Sigmoid colon (tissue), 7 donors: ENCODE data around the gene SPTBN1. TPM values are rescaled to one million over a fixed set of nuclear protein-coding genes. Genes with fewer than 3 reads are reported as not detected.
A peak's percentile ranks its signal among the peaks of the same experiment; 100 is the strongest.

Experiments used
- DNase-seq: peaks from one replicate; pipeline ENCODE4 v3.0.0-alpha.2; 2019
- H3K27ac ChIP-seq, 4 donors: fragments of 200-600 bp; sonication (generic); one replicate each; pipeline ENCODE4 v1.5.1; 2016 to 2019; ENCODE audit warnings: mild to moderate bottlenecking in 1 of 4
- H3K27me3 ChIP-seq, 3 donors: fragments of 200-600 bp; sonication (generic); one replicate each; pipeline ENCODE4 v1.5.1; 2019; ENCODE audit warnings: mild to moderate bottlenecking in 1 of 3
- H3K36me3 ChIP-seq, 4 donors: fragments of 200-600 bp; sonication (generic); one replicate each; pipeline ENCODE4 v1.5.1; 2016 to 2019
- H3K4me1 ChIP-seq, 4 donors: fragments of 200-600 bp; sonication (generic); one replicate each; pipeline ENCODE4 v1.5.1; 2017 to 2019
- H3K4me3 ChIP-seq, 4 donors: fragments of 200-600 bp; sonication (generic); one replicate each; pipeline ENCODE4 v1.5.1; 2017 to 2019; ENCODE audit warnings: mild to moderate bottlenecking in 2 of 4, moderate library complexity in 1 of 4
- H3K9me3 ChIP-seq, 4 donors: fragments of 200-600 bp in 3 of 4; sonication (generic) in 3 of 4; one replicate each; pipeline versions ENCODE4 v1.5.1 to v1.6.1; 2013 to 2019
- CTCF ChIP-seq, 4 experiments: fragments of 450-650 bp in 3 of 4; fragments of 200-600 bp in 1 of 4; IDR thresholded peaks; one replicate each; pipeline ENCODE4 v1.5.1; 2016 to 2019; ENCODE audit warnings: antibody characterized with exemption in 4 of 4, mild to moderate bottlenecking in 3 of 4, moderate library complexity in 2 of 4
- EP300 ChIP-seq, 4 donors: sonication (generic); formaldehyde crosslinking; IDR thresholded peaks; one replicate each; pipeline ENCODE4 v1.6.1; 2017; ENCODE audit warnings: antibody characterized with exemption in 4 of 4
- POLR2A ChIP-seq, 2 donors: fragments of 450-650 bp; IDR thresholded peaks; one replicate each; pipeline ENCODE4 v1.6.1; 2016; ENCODE audit warnings: antibody characterized with exemption in 2 of 2, mild to moderate bottlenecking in 2 of 2, moderate library complexity in 2 of 2
- POLR2AphosphoS5 ChIP-seq, 4 donors: sonication (generic); formaldehyde crosslinking; IDR thresholded peaks; one replicate each; pipeline ENCODE4 v1.6.1; 2017; ENCODE audit warnings: antibody characterized with exemption in 4 of 4
- WGBS, 2 donors: extraction: QIAGEN DNeasy Blood & Tissue Kit; methylation state at CpG; one replicate each; pipeline ENCODE4 v1.1.7; 2013; 5-methylcytosine and 5-hydroxymethylcytosine counted together
- intact Hi-C: fragments of 100-400 bp; cut with DNase I; formaldehyde crosslinking; loops from one replicate; pipeline ENCODE4 v1.15.1; 2023
- polyA plus RNA-seq, 3 donors: library from polyadenylated mRNA; stranded (reverse); fragments of 200-250 nt; gene quantifications; one replicate each; pipeline ENCODE4 v1.2.3, GENCODE V29; 2013
- total RNA-seq, 4 donors: library from RNA; depleted of rRNA; stranded (reverse); fragments of >200 nt; gene quantifications; one replicate each; pipeline ENCODE4 v1.1.0, GENCODE V29; 2016
- donor health status: healthy with polysubstance abuse.
- donor health status: Bipolar disorder and iron deficiency.
- donor health status: healthy.

SPTBN1 gene
- total and polyA plus RNA-seq, 7 donors = 23.1 to 273 (median 169) TPM

DNA sequence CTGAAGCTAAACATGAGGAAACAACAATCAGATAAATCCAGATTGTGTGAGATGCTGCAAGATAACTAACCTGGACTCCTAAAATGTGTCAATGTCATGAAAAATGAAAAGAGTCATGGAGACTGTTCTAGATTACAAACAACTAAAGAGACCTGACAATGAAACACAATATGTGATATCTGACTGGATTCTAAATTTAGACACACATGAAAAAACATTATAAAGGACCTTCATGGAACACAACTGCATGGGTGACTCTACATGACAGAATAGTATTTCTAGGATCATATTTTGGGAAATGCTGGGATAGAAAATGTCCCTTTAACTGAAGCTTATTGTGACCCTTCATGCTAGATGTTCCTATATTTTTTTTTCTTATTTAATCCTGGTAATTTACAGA is 18.5 kb upstream of the SPTBN1 start:
- Histone ChIP-seq H3K4me3 (no peak overlapping the region), H3K9me3 (no peaks in the 10 kb centered on the region), H3K27me3 (no peaks in the 10 kb centered on the region), H3K36me3 (no peaks in the 10 kb centered on the region), H3K4me1 (peaks cover 0 to 2% (median under 1%) of the 10 kb centered on the region in 4 donors), H3K27ac (peak overlapping the region in 2 of 4 donors; percentile 15 to 37)
- intact Hi-C loops = no loop called here
- TF ChIP-seq POLR2AphosphoS5 (IDR thresholded peaks at IDR 0.05) (no peak), POLR2A (IDR thresholded peaks at IDR 0.05) (no peak), CTCF (IDR thresholded peaks at IDR 0.05) (no peak), EP300 (IDR thresholded peaks at IDR 0.05) (no peak)
- DNase-seq = no peak

- TF ChIP-seq EP300 (IDR thresholded peaks at IDR 0.05) (no peak), CTCF (IDR thresholded peaks at IDR 0.05) (no peak)
- H3K27me3 ChIP-seq = no peaks in the 10 kb centered on the region
- H3K27ac ChIP-seq = peak overlapping the region in 2 of 4 donors; percentile 15 to 37
- peak; percentile 85 for DNase-seq
- WGBS, 2 donors = 77 to 79% methylated on average over 7 of the region's 7 CpGs
- no peaks in the 10 kb centered on the region for H3K9me3 ChIP-seq
- no peak overlapping the region for H3K4me3 ChIP-seq
- no peaks in the 10 kb centered on the region for H3K36me3 ChIP-seq
- intact Hi-C loops = no loop called here
- H3K4me1 ChIP-seq = no peaks in the 10 kb centered on the region
Measured at GRCh38 chr2:54438271-54438670, 17.9 kb upstream of the SPTBN1 start.

DNA sequence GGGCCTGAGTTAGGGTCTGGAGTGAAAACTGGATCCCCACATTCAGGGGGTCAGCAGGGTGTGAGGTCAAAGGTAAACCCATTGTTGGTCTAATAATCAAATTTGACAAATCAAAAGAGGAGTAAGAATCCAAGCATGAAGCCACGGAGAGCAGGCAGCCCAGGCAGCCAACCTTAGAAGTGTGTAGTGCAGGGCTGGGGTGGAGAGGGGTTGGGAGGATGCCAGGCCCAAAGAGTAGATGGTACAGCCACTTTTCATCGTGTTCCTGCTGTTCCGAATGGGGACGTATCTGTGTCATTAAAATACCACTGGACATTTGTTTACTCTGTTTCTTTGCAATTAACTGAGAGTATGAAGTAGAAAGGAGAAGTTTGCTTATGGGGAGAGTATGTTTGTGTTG is 16.5 kb upstream of the SPTBN1 start:
- Histone ChIP-seq H3K4me1 (no peaks in the 10 kb centered on the region), H3K9me3 (no peaks in the 10 kb centered on the region), H3K27ac (no peak overlapping the region), H3K36me3 (no peaks in the 10 kb centered on the region), H3K4me3 (no peak overlapping the region), H3K27me3 (no peaks in the 10 kb centered on the region)
- intact Hi-C loops = no loop called here
- no peak for DNase-seq
- WGBS, 2 donors = 50 to 79% methylated on average over 4 of the region's 4 CpGs
- TF ChIP-seq EP300 (IDR thresholded peaks at IDR 0.05) (no peak), CTCF (IDR thresholded peaks at IDR 0.05) (no peak), POLR2A (IDR thresholded peaks at IDR 0.05) (no peak), POLR2AphosphoS5 (IDR thresholded peaks at IDR 0.05) (no peak)

- 88 to 91% methylated on average over 2 of the region's 2 CpGs for WGBS, 2 donors
- H3K4me1 ChIP-seq = no peaks in the 10 kb centered on the region
- H3K36me3 ChIP-seq = no peaks in the 10 kb centered on the region
- no peak overlapping the region for H3K27ac ChIP-seq
- no peak overlapping the region for H3K4me3 ChIP-seq
- intact Hi-C loops = no loop called here
- H3K27me3 ChIP-seq = no peaks in the 10 kb centered on the region
- H3K9me3 ChIP-seq = no peaks in the 10 kb centered on the region
- no peak for DNase-seq
- TF ChIP-seq POLR2A (IDR thresholded peaks at IDR 0.05) (no peak), CTCF (IDR thresholded peaks at IDR 0.05) (no peak), EP300 (IDR thresholded peaks at IDR 0.05) (no peak)
Measured at GRCh38 chr2:54440050-54440449, 16.1 kb upstream of the SPTBN1 start.

DNA sequence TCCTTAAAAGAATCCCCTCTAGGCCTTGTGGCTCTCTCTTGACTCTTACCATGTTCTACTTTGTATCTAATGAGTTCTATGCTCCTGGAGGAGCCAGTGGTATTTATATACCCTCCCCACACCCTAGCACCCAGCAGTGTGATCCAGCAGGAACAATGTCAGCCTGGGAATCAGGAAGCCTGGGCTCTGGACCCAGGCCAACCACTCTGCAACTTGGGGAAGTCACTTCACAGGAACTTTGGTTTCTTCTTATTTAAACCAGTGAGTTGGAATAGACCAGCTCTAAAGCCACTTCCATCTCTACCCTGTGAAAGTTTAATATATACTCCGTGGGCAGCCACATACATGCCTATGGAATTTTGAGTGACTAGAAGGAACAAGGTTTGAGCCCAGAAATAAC is 11.6 kb upstream of the SPTBN1 start:
- no peak overlapping the region for H3K4me3 ChIP-seq
- TF ChIP-seq CTCF (IDR thresholded peaks at IDR 0.05) (no peak), EP300 (IDR thresholded peaks at IDR 0.05) (no peak), POLR2AphosphoS5 (IDR thresholded peaks at IDR 0.05) (no peak), POLR2A (IDR thresholded peaks at IDR 0.05) (no peak)
- H3K36me3 ChIP-seq = no peaks in the 10 kb centered on the region
- no peaks in the 10 kb centered on the region for H3K27me3 ChIP-seq
- H3K27ac ChIP-seq = no peak overlapping the region
- H3K4me1 ChIP-seq = no peaks in the 10 kb centered on the region
- H3K9me3 ChIP-seq = no peaks in the 10 kb centered on the region
- WGBS, 2 donors = 96 to 97% methylated on average over 1 of the region's 1 CpG
- DNase-seq = no peak
- intact Hi-C loops = no loop called here
